HG02973 (cell line): Measurements from ENCODE around the gene MARCHF7.

ENCODE experiments used
- ATAC-seq: cut with Tn5 transposase; IDR thresholded peaks from one replicate; pipeline ENCODE4 v1.9.1; 2021; ENCODE audit warnings: moderate library complexity; ENCODE audit not compliant: unreplicated experiment

The MARCHF7 gene

DNA sequence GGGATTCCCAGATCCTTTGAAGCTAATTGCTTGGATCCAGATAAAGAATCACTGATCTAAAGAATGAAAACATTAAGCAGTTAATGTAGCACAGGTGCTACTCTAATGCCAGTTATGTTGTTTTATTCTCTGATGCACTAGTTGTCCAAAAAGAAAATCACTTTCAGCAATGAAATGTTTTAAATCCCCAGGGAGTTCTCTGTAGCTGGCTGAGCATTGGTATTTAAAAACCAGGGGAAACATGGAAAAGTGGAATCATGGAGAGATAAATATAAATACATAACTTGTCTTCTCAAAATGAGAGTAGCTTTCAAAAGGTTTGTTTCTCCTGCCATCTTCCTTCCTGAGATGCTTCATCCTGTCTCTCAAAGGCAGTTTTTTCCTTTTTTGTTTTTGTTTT lies 48.0 kb downstream of the MARCHF7 start:
- no peak for ATAC-seq

DNA sequence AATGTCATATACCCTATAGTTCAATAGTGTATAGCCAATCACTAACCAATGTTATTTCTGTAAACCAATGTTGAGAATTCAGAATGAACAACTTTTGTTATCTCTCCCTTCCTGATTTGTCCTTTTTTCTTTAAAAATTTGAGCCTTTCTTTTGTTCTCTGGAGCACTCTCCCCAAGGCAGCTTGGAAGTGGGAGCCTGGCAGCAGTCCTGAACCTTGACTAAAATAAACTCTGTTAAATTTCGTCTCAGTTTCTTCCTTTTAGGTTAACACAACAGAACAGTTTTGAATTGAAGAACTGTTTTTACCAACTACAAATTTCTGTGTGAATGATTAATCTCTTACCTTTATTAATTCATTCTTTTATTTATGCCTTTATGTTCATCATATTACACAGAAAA lies 49.8 kb downstream of the MARCHF7 start:
- ATAC-seq = no peak
